ENCODE measurements around the gene STAT5B.

- TF ChIP-seq, protein P1, sequence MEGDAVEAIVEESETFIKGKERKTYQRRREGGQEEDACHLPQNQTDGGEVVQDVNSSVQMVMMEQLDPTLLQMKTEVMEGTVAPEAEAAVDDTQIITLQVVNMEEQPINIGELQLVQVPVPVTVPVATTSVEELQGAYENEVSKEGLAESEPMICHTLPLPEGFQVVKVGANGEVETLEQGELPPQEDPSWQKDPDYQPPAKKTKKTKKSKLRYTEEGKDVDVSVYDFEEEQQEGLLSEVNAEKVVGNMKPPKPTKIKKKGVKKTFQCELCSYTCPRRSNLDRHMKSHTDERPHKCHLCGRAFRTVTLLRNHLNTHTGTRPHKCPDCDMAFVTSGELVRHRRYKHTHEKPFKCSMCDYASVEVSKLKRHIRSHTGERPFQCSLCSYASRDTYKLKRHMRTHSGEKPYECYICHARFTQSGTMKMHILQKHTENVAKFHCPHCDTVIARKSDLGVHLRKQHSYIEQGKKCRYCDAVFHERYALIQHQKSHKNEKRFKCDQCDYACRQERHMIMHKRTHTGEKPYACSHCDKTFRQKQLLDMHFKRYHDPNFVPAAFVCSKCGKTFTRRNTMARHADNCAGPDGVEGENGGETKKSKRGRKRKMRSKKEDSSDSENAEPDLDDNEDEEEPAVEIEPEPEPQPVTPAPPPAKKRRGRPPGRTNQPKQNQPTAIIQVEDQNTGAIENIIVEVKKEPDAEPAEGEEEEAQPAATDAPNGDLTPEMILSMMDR (IDR thresholded peaks at IDR 0.05; ENCODE audit: insufficient read depth, low read length, poor library complexity, severe bottlenecking), result no peak
- no peak for TF ChIP-seq EZH2phosphoT487 (conservative IDR thresholded peaks at IDR 0.05; ENCODE audit: low read length)
These were observed 75.3 kb downstream of the STAT5B start for GRCh38 chr17:42200706-42201457.
